Endodermal cell (in vitro differentiated cells): ENCODE results near the gene CEP44. TPM values are rescaled to one million over a fixed set of nuclear protein-coding genes. Genes with fewer than 3 reads are reported as not detected.
A peak's percentile ranks its signal among the peaks of the same experiment; 100 is the strongest.
"Not testable (repeated sequence)": the region's sequence is repeated elsewhere in the genome, so short reads cannot be mapped to it uniquely, and the experiment has no call there.

Experiments
- DNase-seq: peaks from one replicate; pipeline ENCODE4 v3.0.0-alpha.2; 2017
- H3K27ac ChIP-seq: 2 replicates; pipeline ENCODE4 v1.5.1; 2013; ENCODE audit warnings: mild to moderate bottlenecking, low read depth, low read length, moderate library complexity
- H3K27me3 ChIP-seq: 2 replicates; pipeline ENCODE4 v1.6.1; 2013; ENCODE audit warnings: mild to moderate bottlenecking, low read length, moderate library complexity; ENCODE audit not compliant: insufficient read depth, control insufficient read depth, poor library complexity, severe bottlenecking
- H3K36me3 ChIP-seq: 2 replicates; pipeline ENCODE4 v1.7.0; 2013; ENCODE audit warnings: mild to moderate bottlenecking, low read length, moderate library complexity; ENCODE audit not compliant: control insufficient read depth, insufficient read depth
- H3K4me1 ChIP-seq: one replicate; pipeline ENCODE4 v1.7.0; 2013; ENCODE audit warnings: low read length; ENCODE audit not compliant: control insufficient read depth, insufficient read depth
- H3K4me3 ChIP-seq: 2 replicates; pipeline ENCODE4 v1.5.1; 2013; ENCODE audit warnings: mild to moderate bottlenecking, low read length, moderate library complexity
- H3K9ac ChIP-seq: 2 replicates; pipeline ENCODE4 v1.6.1; 2013; ENCODE audit warnings: mild to moderate bottlenecking, low read length, moderate library complexity; ENCODE audit not compliant: poor library complexity, severe bottlenecking; ENCODE audit errors: extremely low read depth
- H3K9me3 ChIP-seq: 2 replicates; pipeline ENCODE4 v1.6.1; 2013; ENCODE audit warnings: mild to moderate bottlenecking, low read length, moderate library complexity; ENCODE audit not compliant: control insufficient read depth
- H3K27ac Mint-ChIP-seq: 2 replicates; pipeline ENCODE4 v1.8.0; 2020; ENCODE audit warnings: mixed read lengths
- H3K27me3 Mint-ChIP-seq: 2 replicates; pipeline ENCODE4 v1.8.0; 2021; ENCODE audit warnings: mild to moderate bottlenecking, mixed read lengths; ENCODE audit not compliant: insufficient read depth
- H3K36me3 Mint-ChIP-seq: 2 replicates; pipeline ENCODE4 v1.8.0; 2020; ENCODE audit warnings: low read depth, mixed read lengths
- H3K4me1 Mint-ChIP-seq: 2 replicates; pipeline ENCODE4 v1.8.0; 2020; ENCODE audit warnings: mixed read lengths
- H3K4me3 Mint-ChIP-seq: 2 replicates; pipeline ENCODE4 v1.8.0; 2020; ENCODE audit warnings: mild to moderate bottlenecking, moderate library complexity, mixed read lengths
- H3K9me3 Mint-ChIP-seq: 2 replicates; pipeline ENCODE4 v1.8.0; 2020; ENCODE audit warnings: mild to moderate bottlenecking, mixed read lengths
- WGBS, 2 experiments: methylation state at CpG; one replicate each; pipeline versions ENCODE4 v1.1.5 to v1.1.7; 2013; ENCODE audit warnings: missing lambda C conversion rate in 2 of 2, mixed read lengths in 1 of 2; ENCODE audit not compliant: insufficient coverage in 1 of 2, insufficient read length in 1 of 2; 5-methylcytosine and 5-hydroxymethylcytosine counted together
- total RNA-seq, 2 donors: library from RNA; stranded (reverse); fragmentation: NEBNext Ultra II Directional in 1 of 2; extraction: Animal tissue kit (Norgen Biotek cat#: 25700) in 1 of 2; gene quantifications; 2 replicates in 1 of 2; 3 replicates in 1 of 2; pipeline ENCODE4 v1.2.1, GENCODE V29; 2021
- TF ChIP-seq, protein P1 (sequence below): fragments of 200-600 bp; sonication (generic); conservative IDR thresholded peaks from 2 replicates; pipeline ENCODE4 v1.5.0; 2021; ENCODE audit warnings: antibody characterized with exemption, mild to moderate bottlenecking

The CEP44 gene
- total RNA-seq, 2 donors from 2014 or later, result 21.5 to 24.9 TPM

DNA sequence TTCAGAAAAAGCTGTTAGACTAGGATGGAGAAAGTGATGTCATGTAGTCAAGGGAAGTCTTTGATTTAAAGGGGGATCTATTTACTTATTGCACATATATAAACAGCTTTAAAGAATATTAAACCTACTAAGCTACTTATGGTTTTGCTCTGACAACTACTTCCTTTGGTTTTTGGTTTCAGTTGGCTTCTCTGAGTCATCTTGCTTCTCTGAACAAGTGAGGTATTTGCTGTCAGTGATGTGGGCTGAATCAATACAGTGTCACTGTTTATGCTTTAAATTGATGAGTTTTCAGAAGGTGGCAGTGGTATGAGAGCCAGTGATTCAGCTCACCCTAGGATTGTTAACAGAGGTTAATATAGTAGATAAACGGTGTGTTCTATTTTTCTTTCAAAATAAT lies 75.1 kb downstream of the CEP44 start:
- peaks cover 13% of the 10 kb centered on the region for H3K9me3 Mint-ChIP-seq
- no peaks in the 10 kb centered on the region for H3K36me3 ChIP-seq
- DNase-seq, result no peak
- H3K36me3 Mint-ChIP-seq, result no peaks in the 10 kb centered on the region
- peaks cover 1% of the 10 kb centered on the region for H3K4me1 Mint-ChIP-seq
- H3K9ac ChIP-seq, result no peak overlapping the region
- H3K27ac Mint-ChIP-seq, result no peak overlapping the region
- no peaks in the 10 kb centered on the region for H3K9me3 ChIP-seq
- no peak overlapping the region for H3K27ac ChIP-seq
- no peak overlapping the region for H3K4me3 ChIP-seq
- TF ChIP-seq, protein P1, sequence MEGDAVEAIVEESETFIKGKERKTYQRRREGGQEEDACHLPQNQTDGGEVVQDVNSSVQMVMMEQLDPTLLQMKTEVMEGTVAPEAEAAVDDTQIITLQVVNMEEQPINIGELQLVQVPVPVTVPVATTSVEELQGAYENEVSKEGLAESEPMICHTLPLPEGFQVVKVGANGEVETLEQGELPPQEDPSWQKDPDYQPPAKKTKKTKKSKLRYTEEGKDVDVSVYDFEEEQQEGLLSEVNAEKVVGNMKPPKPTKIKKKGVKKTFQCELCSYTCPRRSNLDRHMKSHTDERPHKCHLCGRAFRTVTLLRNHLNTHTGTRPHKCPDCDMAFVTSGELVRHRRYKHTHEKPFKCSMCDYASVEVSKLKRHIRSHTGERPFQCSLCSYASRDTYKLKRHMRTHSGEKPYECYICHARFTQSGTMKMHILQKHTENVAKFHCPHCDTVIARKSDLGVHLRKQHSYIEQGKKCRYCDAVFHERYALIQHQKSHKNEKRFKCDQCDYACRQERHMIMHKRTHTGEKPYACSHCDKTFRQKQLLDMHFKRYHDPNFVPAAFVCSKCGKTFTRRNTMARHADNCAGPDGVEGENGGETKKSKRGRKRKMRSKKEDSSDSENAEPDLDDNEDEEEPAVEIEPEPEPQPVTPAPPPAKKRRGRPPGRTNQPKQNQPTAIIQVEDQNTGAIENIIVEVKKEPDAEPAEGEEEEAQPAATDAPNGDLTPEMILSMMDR, result no peak
- no peaks in the 10 kb centered on the region for H3K27me3 ChIP-seq
- no peak overlapping the region for H3K4me3 Mint-ChIP-seq
- no peaks in the 10 kb centered on the region for H3K27me3 Mint-ChIP-seq
- 100% methylated on average over 1 of the region's 1 CpG; no CpG with 5 or more reads in 1 of the 2 experiments for WGBS, 2 experiments
- H3K4me1 ChIP-seq, result peaks cover under 1% of the 10 kb centered on the region

DNA sequence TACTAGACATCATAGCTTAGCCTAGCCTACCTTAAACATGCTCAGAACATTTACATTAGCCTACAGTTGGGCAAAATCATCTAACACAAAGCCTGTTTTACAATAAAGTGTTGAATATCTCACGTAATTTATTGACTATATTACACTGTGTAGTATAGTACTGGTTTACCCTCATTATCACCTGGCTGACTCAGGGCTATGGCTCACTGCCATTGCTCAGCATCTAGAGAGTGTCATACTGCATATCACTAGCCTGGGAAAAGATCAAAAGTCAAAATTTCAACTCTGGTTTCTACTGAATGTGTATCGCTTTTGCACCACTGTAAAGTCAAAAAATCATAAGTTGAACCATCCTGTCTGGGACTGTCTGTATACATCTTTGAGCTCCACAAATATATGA lies 78.6 kb downstream of the CEP44 start:
- H3K9me3 Mint-ChIP-seq, result peaks cover 24% of the 10 kb centered on the region
- H3K9me3 ChIP-seq, result peaks cover 10% of the 10 kb centered on the region
- H3K36me3 ChIP-seq, result no peaks in the 10 kb centered on the region
- DNase-seq, result no peak
- no peak overlapping the region for H3K27ac ChIP-seq
- H3K4me3 Mint-ChIP-seq, result no peak overlapping the region
- peaks cover 1% of the 10 kb centered on the region for H3K4me1 Mint-ChIP-seq
- no peaks in the 10 kb centered on the region for H3K4me1 ChIP-seq
- H3K36me3 Mint-ChIP-seq, result peaks cover 3% of the 10 kb centered on the region
- no peak overlapping the region for H3K4me3 ChIP-seq
- H3K9ac ChIP-seq, result no peak overlapping the region
- 93 to 100% methylated on average over 1 to 2 of the region's 2 CpGs for WGBS, 2 experiments
- H3K27me3 ChIP-seq, result no peaks in the 10 kb centered on the region
- TF ChIP-seq, protein P1, result no peak
- no peak overlapping the region for H3K27ac Mint-ChIP-seq
- H3K27me3 Mint-ChIP-seq, result no peaks in the 10 kb centered on the region

GRCh38 chr4:174363782-174364181 lies 80.1 kb downstream of the CEP44 start:
- not testable (repeated sequence) for H3K4me3 ChIP-seq, H3K4me3 Mint-ChIP-seq, H3K4me1 ChIP-seq, DNase-seq, H3K36me3 Mint-ChIP-seq, H3K27me3 Mint-ChIP-seq, H3K36me3 ChIP-seq, H3K27ac ChIP-seq, H3K9ac ChIP-seq, H3K27me3 ChIP-seq, H3K4me1 Mint-ChIP-seq, H3K27ac Mint-ChIP-seq
- peaks cover 34% of the 10 kb centered on the region for H3K9me3 Mint-ChIP-seq
- WGBS, 2 experiments, result 80% methylated on average over 1 of the region's 1 CpG; no CpG with 5 or more reads in 1 of the 2 experiments
- H3K9me3 ChIP-seq, result peaks cover 21% of the 10 kb centered on the region

- Mint-ChIP-seq H3K9me3 (peaks cover 29% of the 10 kb centered on the region), H3K4me3 (no peak overlapping the region), H3K36me3 (peaks cover 3% of the 10 kb centered on the region), H3K4me1 (peaks cover 7% of the 10 kb centered on the region), H3K27ac (no peak overlapping the region), H3K27me3 (no peaks in the 10 kb centered on the region)
- no peak overlapping the region for H3K27ac ChIP-seq
- WGBS, 2 experiments, result 58% methylated on average over 2 of the region's 2 CpGs; no CpG with 5 or more reads in 1 of the 2 experiments
- TF ChIP-seq, protein P1, result peak; percentile 79
- no peaks in the 10 kb centered on the region for H3K27me3 ChIP-seq
- no peak overlapping the region for H3K4me3 ChIP-seq
- no peak for DNase-seq
- no peaks in the 10 kb centered on the region for H3K36me3 ChIP-seq
- H3K9ac ChIP-seq, result no peak overlapping the region
- H3K4me1 ChIP-seq, result peaks cover 4% of the 10 kb centered on the region
- H3K9me3 ChIP-seq, result peaks cover 21% of the 10 kb centered on the region
These were observed 81.4 kb downstream of the CEP44 start for GRCh38 chr4:174365018-174365587.
